Skin of body (tissue), 2 donors: ENCODE data around the gene COL4A2. TPM values are rescaled to one million over a fixed set of nuclear protein-coding genes. Genes with fewer than 3 reads are reported as not detected.

ENCODE experiments used
- DNase-seq: peaks from one replicate; lab custom pipeline; 2025; lab: John Stamatoyannopoulos, UW
- total RNA-seq: library from RNA; depleted of rRNA; stranded (reverse); fragments of >200 nt; gene quantifications from one replicate; pipeline ENCODE4 v1.2.3, GENCODE V29; 2014

Gene COL4A2
- total RNA-seq, 1 donor from 2014 or later, result 479 TPM

DNA sequence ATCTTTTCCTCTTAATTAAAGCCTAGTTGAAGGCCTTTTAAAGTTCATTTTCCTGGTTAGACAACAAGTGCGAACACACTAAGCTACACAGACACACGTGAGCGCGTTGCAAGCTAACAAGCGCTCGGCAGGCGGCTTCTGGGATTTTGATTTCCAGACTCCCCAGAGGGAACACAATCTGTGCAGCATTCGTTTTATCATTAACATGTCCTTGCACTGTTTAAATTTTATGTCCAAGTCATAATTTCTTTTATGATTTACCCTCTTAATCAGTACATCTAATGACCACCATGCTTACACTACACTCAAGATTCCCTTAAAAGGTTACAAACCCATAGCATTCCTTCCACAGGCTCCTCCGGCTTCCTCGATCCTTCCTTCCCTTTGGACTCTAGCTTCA lies 16.9 kb upstream of the COL4A2 start:
- DNase-seq, result no peak

GRCh38 chr13:110290826-110291225 lies 16.3 kb upstream of the COL4A2 start:
- no peak for DNase-seq

DNA sequence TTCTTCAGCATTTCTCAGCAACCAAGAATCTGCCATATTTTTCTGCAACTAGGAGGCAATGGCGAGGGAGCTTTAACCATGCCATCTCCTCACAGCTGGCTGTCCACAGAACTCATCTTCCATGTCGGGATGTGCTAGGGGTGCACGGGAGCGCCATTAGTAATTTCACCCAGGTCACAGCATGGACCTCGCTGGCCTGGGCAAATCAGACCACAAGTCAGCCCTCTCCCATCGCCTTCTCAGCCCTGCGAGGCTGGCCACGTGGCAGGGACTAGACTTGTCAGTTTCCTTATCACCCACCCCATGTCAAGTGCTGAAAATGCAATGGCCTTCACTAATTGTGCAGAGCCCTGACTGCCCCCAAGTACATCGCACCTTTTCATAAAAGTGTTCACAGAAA lies 15.8 kb upstream of the COL4A2 start:
- DNase-seq, result no peak

GRCh38 chr13:110293037-110293436 lies 14.0 kb upstream of the COL4A2 start:
- no peak for DNase-seq

DNA sequence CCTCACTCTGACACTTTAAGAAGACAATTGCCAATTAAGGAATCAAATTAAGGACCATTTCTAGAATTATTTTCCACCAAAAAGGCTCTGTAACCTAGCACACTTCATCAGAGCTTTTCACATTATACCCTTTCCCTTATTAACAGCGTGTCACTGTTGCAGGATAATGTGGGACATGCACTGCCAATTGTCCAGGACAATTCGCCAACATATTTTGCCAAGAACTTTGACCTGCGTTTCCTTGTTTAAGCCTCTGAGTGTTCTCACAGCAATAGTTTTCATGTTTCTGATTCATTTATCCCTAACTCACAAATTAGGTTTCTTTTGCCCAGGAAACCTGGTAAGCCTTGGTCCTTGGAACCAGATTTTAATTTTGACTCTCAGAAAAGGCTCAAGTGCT lies 13.4 kb upstream of the COL4A2 start:
- no peak for DNase-seq

DNA sequence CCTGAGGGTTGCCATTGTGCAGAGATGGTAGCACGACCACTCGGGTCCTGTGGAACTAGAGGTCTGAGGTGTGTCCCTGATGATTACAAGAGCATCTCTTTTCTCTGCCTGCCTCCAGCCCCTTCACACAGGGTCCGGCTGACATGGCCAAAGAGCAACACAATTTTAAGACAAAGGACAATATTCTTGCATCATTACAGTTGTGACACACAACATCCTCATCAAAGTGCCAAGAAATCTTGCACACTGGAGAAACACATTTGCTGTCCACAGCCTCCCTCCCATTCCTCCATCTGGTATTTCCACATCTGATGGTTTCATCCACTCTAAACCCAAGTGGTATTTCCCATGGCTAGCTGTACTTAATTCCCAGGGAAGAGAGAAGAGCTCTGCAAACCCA lies 12.9 kb upstream of the COL4A2 start:
- DNase-seq, result no peak

GRCh38 chr13:110294622-110295021 lies 12.5 kb upstream of the COL4A2 start:
- DNase-seq, result no peak

DNA sequence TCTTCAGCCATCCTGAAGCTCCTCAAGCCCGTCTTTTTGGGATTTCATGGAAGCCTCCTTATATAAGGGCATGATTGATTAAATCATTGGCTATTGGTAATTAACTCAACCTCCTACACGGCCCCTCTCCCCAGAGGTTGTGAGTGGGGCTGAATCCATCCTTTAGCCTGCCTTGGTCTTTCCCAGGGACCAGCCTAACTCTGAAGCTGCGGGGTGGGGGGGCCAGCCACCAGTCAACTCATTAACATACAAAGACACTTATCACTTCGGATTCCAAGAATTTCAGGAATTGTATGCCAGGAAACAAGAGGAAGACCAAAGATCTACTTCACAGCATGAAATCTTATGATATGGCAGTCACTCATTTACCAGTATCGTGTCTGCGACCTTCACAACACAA lies 10.1 kb upstream of the COL4A2 start:
- DNase-seq, result no peak

DNA sequence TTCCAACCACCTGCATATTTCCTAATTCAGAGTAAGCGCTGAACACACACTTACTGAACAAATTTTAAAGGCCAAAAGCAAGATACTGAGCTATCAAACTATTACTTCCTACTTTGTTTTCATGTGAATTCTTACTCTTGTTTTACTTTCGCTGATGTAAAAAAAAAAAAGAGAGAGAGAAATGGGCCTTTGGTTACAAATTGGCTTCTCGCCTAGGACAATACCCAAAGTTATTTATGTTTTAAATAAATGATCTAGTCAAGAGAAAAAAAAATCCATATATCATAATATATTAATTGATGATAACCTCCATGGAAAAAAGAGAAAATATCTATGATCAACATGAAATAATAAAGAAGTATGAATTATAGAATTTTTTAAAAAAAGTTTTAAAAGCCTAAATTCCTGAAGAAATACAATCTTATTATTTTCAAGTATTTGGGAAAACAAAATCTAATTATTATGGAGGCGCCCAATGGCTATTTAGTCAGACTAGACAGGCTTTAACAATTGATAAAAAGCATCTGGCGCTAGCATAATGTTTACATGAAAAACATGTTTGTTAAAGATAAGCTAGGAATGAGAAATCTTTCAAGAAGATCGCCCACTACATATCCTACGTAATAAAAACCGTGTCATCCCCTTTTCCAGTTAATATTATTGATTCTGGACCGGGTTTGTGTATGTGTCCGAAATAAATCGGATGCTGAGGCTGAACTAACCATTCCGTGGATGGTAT lies 9.1 kb upstream of the COL4A2 start:
- DNase-seq, result no peak

DNA sequence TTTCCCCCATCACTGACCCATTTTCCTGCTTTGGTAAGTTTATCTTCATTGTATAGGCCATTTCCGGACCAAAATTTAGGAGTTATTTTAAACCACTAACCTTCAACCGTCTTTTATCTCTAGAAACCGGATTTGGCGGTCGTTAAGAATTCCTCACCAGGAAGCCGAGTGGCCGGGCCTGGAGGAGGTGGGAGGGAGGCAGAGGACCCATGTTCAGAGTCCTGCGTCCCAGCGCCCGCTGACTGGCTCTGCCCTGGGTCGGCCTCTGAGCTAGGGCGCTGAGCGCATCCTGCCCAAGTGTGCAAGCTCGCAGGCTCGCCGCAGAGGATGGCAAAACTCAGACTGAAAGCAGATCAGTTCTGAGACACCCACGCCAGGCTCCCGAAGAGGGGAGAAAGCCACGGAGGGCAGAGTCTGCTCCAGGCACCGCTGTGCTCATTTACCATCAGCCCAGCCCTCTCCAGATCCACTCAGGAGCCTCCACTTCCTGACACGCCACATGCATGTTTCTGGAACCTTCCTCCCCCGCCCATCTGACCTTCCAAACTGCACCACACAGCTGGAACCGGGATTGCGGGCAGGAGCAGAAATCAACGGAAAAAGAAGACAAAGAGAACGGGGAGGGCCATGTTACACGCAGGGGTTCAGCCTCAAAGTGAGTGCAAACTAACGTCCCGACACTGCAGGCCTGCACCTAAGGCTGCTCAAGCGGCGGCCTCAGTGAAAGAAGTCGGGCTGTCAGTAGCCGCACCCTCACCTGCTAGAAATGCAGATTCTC lies 8.4 kb upstream of the COL4A2 start:
- DNase-seq, result no peak

- DNase-seq, result no peak
These were observed 7.7 kb upstream of the COL4A2 start for GRCh38 chr13:110299283-110299840.

GRCh38 chr13:110300090-110300815 lies 6.8 kb upstream of the COL4A2 start:
- DNase-seq, result no peak

DNA sequence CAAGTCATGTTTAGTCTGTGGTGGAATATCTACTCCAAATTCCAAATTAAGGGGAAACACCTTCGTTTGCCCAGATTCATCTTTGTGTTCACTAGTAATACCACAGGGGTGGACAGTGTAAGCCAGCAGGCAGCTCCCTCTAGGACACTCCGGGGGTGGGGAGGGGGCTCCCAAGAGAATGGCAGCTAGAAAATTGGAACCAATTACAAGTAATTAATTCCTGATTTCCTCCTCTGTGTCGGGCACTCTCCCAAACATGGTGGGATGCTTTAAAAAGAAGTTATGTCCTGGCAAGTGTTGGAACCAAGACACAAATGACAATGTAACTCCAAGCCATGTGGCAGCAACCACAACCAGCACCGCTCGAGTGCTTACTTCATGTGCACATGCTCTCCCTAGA lies 6.0 kb upstream of the COL4A2 start:
- DNase-seq, result no peak

DNA sequence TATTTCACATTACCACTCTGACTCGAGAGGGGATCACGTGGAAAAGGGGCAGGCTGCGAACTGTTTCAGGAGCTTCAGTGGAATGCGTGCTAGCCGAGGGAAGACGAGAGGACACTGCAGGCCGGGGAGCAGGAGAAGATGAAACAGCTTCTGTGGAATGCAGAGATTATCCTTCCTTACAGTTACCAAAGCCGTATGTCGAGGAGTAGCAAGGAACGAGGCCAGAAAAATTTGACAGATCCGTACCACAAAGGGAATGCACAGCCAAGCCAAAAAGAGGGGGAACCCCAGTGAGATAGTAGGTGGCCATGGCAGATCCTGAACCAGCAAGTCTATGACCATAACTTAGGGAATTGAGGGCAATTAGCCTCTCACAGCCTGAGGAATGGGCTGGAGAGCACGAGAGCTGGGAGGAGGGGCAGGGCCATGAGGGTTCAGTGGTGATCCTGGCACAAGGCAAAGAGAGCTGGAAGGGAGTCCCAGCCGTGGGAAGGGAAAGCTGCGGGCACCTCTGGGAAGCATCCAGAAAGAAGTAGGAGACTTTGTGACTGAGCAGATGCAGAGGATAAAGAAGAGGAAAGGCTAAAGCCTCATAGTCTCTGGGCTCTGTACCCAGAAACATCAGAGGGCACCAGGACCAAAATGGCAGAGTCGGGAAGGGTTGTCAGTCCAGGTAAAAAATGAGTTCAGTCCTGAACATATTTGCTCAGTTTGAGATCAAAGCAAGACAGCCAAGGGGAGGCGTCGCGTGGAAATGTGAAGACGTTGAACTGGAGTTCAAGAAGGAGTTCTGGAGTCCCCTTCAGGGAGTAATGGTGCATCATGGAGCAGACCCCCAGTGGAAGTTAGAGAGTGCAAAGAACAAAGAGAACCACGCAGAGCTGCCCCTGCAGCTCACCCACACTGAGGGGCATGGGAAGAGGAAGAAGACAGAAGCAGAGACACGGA lies 5.2 kb upstream of the COL4A2 start:
- DNase-seq, result no peak

DNA sequence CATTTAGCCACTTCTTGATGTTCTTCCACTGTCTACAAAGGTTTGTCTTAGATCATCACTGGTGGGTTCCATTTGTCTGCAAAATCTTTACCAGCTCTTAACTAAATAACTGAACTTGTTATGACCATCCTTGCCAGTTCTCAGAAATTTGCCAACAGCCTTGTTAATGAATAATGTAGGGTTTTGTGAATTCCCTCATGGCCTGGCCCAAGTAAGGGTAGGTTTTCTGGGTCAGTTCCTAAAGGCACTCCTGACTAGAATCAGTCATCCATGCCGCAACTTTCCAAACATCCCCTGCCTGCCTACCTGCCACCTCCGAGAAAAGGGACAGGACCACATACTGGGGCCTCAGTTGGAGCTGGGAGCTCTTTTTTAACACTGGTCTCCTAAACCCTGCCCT lies 4.1 kb upstream of the COL4A2 start:
- DNase-seq, result no peak

DNA sequence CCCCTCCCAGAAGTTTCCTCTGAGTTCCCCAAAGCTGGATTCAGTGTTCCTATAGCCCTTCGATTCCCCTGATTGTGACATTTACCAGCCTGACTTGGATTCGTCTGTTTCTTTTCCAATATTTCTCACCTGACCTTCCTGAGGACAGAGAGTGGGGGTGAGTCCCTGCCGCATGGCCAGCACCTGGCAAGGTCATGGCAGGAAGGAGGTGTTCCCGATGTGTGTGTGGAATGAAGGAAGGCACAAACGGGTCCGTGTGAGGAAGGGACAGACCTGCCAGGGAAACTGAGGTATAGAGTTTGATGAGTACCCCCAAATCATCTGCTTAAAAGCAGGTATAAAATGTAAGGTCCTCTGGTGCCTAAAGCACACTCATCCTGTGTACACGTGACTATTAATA lies 3.4 kb upstream of the COL4A2 start:
- DNase-seq, result no peak

GRCh38 chr13:110304256-110304655 lies 2.8 kb upstream of the COL4A2 start:
- DNase-seq, result no peak

DNA sequence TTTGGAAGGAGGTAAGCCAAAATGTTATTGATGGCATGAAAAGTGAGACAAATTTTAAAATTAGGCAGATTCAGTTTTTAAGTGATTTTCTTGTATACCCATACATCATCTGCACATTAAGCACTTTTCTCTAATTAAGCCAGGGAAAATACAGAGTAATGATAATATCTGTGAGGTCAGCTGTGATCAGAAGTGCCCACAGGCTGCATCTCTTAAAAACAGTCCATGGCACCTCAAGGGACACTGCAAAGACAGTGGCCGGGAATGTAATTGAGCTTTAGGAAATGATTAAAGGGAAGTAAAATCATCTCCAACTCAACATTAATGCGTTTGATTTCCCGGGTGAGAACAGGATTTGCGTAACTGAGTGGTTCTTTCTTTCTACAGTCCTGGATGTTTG lies 2.1 kb upstream of the COL4A2 start:
- no peak for DNase-seq

DNA sequence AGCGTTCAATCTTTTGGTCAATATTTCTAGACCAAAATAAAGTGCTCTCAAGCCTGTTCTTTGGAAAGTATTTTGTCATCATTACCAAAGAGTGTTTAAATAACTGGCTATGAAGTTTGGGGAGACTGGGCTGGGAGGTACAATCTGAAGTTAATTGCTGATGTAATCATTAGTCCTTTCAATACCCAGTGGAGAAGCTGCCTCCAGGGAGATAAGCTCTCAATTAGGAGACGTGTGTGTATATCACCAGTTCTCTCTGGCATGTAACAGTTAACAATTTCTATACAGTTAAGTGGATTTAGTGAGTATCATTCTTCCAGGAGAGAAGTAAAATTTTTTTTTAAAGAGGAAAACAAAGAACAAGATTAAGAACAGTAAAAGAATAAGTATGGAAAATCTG lies 1.5 kb upstream of the COL4A2 start:
- no peak for DNase-seq

- DNase-seq, result no peak
These were observed 1.1 kb upstream of the COL4A2 start for GRCh38 chr13:110305949-110306339.
